LNCAP (cell line): ENCODE measurements around the gene FBXL17.

Experiments
- TF ChIP-seq, protein P1 (sequence below): fragments of 450-650 bp; IDR thresholded peaks from 2 replicates; pipeline ENCODE4 v1.5.1; 2017; ENCODE audit warnings: mild to moderate bottlenecking

Gene FBXL17

GRCh38 chr5:108232805-108233204 lies 149.1 kb downstream of the FBXL17 start:
- TF ChIP-seq, protein P1, sequence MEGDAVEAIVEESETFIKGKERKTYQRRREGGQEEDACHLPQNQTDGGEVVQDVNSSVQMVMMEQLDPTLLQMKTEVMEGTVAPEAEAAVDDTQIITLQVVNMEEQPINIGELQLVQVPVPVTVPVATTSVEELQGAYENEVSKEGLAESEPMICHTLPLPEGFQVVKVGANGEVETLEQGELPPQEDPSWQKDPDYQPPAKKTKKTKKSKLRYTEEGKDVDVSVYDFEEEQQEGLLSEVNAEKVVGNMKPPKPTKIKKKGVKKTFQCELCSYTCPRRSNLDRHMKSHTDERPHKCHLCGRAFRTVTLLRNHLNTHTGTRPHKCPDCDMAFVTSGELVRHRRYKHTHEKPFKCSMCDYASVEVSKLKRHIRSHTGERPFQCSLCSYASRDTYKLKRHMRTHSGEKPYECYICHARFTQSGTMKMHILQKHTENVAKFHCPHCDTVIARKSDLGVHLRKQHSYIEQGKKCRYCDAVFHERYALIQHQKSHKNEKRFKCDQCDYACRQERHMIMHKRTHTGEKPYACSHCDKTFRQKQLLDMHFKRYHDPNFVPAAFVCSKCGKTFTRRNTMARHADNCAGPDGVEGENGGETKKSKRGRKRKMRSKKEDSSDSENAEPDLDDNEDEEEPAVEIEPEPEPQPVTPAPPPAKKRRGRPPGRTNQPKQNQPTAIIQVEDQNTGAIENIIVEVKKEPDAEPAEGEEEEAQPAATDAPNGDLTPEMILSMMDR: no peak

GRCh38 chr5:108222011-108222410 lies 159.9 kb downstream of the FBXL17 start:
- TF ChIP-seq, protein P1: no peak

GRCh38 chr5:108220834-108221233 lies 161.1 kb downstream of the FBXL17 start:
- TF ChIP-seq, protein P1: no peak

- TF ChIP-seq, protein P1: no peak
Measured at GRCh38 chr5:108216890-108217289, 165.0 kb downstream of the FBXL17 start.

- TF ChIP-seq, protein P1: no peak
Measured at GRCh38 chr5:108214857-108215256, 167.0 kb downstream of the FBXL17 start.

DNA sequence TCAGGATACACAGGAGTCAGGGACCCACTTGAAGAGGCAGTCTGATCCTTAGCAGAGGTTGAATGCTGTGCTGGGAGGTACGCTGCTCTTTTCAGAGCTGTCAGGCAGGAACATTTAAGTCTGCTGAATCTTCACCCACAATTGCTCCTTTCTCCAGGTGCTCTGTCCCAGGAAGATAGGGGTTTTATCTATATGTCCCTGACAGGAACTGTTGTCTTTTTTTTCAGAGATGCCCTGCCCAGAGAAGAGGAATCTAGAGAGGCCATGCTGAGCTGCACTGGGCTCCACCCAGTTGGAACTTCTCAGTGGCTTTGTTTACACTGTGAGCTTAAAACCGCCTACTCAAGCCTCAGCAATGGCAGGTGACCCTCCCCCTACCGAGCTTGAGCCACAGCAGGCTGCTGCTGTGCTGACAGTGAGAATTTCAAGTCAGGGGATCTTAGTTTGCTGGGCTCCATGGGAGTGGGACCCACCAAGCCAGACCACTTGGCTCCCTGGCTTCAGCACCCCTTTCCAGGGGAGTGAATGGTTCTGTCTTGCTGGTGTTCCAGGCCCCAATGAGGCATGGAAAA lies 169.0 kb downstream of the FBXL17 start:
- TF ChIP-seq, protein P1: no peak

DNA sequence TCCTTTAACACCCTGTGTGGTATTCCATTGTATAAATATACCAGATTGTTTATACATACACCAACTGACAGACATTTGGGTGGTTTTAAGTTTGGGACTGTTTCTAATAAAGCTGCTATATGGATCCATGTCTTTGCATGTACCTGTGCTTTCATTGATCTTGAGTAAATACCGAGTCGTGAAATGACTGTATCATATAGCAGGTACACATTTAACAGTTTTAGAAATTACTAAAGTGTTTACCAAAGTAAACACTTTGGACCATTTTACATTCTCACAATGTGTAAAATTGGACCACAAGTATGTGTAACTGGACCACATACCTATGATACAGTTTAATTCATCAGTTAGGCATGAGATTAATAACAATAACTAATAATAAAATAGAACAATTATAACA lies 175.2 kb downstream of the FBXL17 start:
- TF ChIP-seq, protein P1: no peak

- TF ChIP-seq, protein P1: no peak
Measured at GRCh38 chr5:108201721-108202120, 180.2 kb downstream of the FBXL17 start.
